Measurements from ENCODE around the gene DPYD. TPM values are rescaled to one million over a fixed set of nuclear protein-coding genes. Genes with fewer than 3 reads are reported as not detected.
A peak's percentile ranks its signal among the peaks of the same experiment; 100 is the strongest.

Gene DPYD
- total RNA-seq, 1 experiment from 2014 or later = 7.0 TPM

DNA sequence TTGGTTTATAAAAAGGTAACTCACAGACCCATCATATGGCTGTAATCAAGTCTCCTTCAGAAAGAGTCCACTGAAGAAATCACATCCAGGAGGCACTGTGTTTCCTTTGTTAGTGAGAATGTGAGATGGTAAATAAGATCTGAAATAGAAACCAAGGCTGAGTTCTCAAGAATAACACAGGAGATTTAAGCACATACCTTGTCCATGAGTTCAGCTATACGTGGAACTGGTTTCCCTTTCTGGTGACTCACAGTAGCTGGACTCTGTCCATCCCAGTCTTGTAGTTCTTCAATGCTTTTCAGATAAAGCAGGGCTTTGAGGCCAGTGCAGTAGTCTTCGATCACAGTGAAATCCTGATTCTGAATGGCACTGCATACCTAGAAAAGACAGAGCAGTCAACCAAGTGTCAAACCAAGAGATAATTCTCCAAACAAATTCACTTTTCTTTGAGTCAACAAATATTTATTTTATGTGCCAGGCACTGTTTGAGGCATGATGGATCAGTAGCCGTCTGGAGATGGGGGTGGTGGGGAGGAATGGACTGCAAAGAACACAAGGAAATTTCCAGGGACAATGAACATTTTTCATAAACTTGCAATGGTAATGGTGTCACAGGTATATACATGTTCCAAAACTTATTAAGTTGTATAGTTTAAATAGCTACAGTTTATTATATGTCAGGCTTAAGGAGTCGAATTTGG, 727.8 kb downstream of the DPYD start:
- peak overlapping the region; percentile 27 for H3K4me3 Mint-ChIP-seq (ENCODE audit: unreplicated experiment)
- no peaks in the 10 kb centered on the region for H3K27me3 Mint-ChIP-seq (ENCODE audit: insufficient read depth, unreplicated experiment)
- no peaks in the 10 kb centered on the region for H3K9me3 Mint-ChIP-seq (ENCODE audit: unreplicated experiment)
- H3K27me3 ChIP-seq (replicated peaks; ENCODE audit: control insufficient read depth, insufficient read depth, low read length) = no peaks in the 10 kb centered on the region
- H3K4me3 ChIP-seq (ENCODE audit: low read depth, low read length) = no peak overlapping the region
- BruUV-seq (replicated peaks) = no TSS peak
- no peak for TF ChIP-seq CTCF (IDR thresholded peaks at IDR 0.05; ENCODE audit: insufficient read depth in 1 of 2, low read depth in 1 of 2, low read length in 1 of 2, severe bottlenecking in 1 of 2, unreplicated experiment in 1 of 2)
- DNase-seq = peak in 1 of 2 experiments; percentile 13
- H3K4me1 ChIP-seq = peaks cover 6% of the 10 kb centered on the region; the same call in 1 of the 2 replicates
- no peaks in the 10 kb centered on the region for H3K9me3 ChIP-seq
- CTCF ChIA-PET = no interaction called here
- H3K36me3 ChIP-seq (ENCODE audit: control insufficient read depth, insufficient read depth, low read length) = no peaks in the 10 kb centered on the region
- H3K27ac Mint-ChIP-seq (ENCODE audit: unreplicated experiment) = no peak overlapping the region
- intact Hi-C loops (cut with micrococcal nuclease; ENCODE audit: unreplicated experiment) = no loop called here
- POLR2A ChIA-PET = no interaction called here
- H3K4me1 Mint-ChIP-seq (ENCODE audit: low read depth, unreplicated experiment) = no peaks in the 10 kb centered on the region
- no peaks in the 10 kb centered on the region for H3K36me3 Mint-ChIP-seq (ENCODE audit: insufficient read depth, unreplicated experiment)

- ChIA-PET CTCF (no interaction called here), POLR2A (no interaction called here)
- Mint-ChIP-seq H3K9me3 (ENCODE audit: unreplicated experiment) (no peaks in the 10 kb centered on the region), H3K27me3 (ENCODE audit: insufficient read depth, unreplicated experiment) (no peaks in the 10 kb centered on the region), H3K4me1 (ENCODE audit: low read depth, unreplicated experiment) (no peaks in the 10 kb centered on the region), H3K4me3 (ENCODE audit: unreplicated experiment) (no peak overlapping the region), H3K27ac (ENCODE audit: unreplicated experiment) (no peak overlapping the region), H3K36me3 (ENCODE audit: insufficient read depth, unreplicated experiment) (no peaks in the 10 kb centered on the region)
- intact Hi-C loops (cut with micrococcal nuclease; ENCODE audit: unreplicated experiment) = no loop called here
- no TSS peak for BruUV-seq (replicated peaks)
- Histone ChIP-seq H3K9me3 (no peaks in the 10 kb centered on the region), H3K4me1 (peaks cover 6% of the 10 kb centered on the region; the same call in 1 of the 2 replicates), H3K4me3 (ENCODE audit: low read depth, low read length) (no peak overlapping the region), H3K36me3 (ENCODE audit: control insufficient read depth, insufficient read depth, low read length) (no peaks in the 10 kb centered on the region), H3K27me3 (replicated peaks; ENCODE audit: control insufficient read depth, insufficient read depth, low read length) (no peaks in the 10 kb centered on the region)
- no peak for DNase-seq
- TF ChIP-seq CTCF (IDR thresholded peaks at IDR 0.05; ENCODE audit: insufficient read depth in 1 of 2, low read depth in 1 of 2, low read length in 1 of 2, severe bottlenecking in 1 of 2, unreplicated experiment in 1 of 2) = no peak
These were observed 730.5 kb downstream of the DPYD start for GRCh38 chr1:97190326-97190725.

- Mint-ChIP-seq H3K27me3 (ENCODE audit: insufficient read depth, unreplicated experiment) (no peaks in the 10 kb centered on the region), H3K4me3 (ENCODE audit: unreplicated experiment) (no peak overlapping the region), H3K4me1 (ENCODE audit: low read depth, unreplicated experiment) (no peaks in the 10 kb centered on the region), H3K9me3 (ENCODE audit: unreplicated experiment) (no peaks in the 10 kb centered on the region), H3K27ac (ENCODE audit: unreplicated experiment) (no peak overlapping the region), H3K36me3 (ENCODE audit: insufficient read depth, unreplicated experiment) (no peaks in the 10 kb centered on the region)
- Histone ChIP-seq H3K36me3 (ENCODE audit: control insufficient read depth, insufficient read depth, low read length) (no peaks in the 10 kb centered on the region), H3K9me3 (no peaks in the 10 kb centered on the region), H3K4me3 (ENCODE audit: low read depth, low read length) (no peak overlapping the region), H3K27me3 (replicated peaks; ENCODE audit: control insufficient read depth, insufficient read depth, low read length) (no peaks in the 10 kb centered on the region), H3K4me1 (no peaks in the 10 kb centered on the region)
- DNase-seq = peak in 1 of 2 experiments; percentile 2
- ChIA-PET CTCF (no interaction called here), POLR2A (no interaction called here)
- TF ChIP-seq CTCF (IDR thresholded peaks at IDR 0.05; ENCODE audit: insufficient read depth in 1 of 2, low read depth in 1 of 2, low read length in 1 of 2, severe bottlenecking in 1 of 2, unreplicated experiment in 1 of 2) = no peak
- intact Hi-C loops (cut with micrococcal nuclease; ENCODE audit: unreplicated experiment) = loop anchor here (2.0 kb wide), 1 partner anchor 634 kb away; no protein-coding TSS in a partner anchor
- BruUV-seq (replicated peaks) = no TSS peak
These were observed 734.5 kb downstream of the DPYD start for GRCh38 chr1:97186381-97186780.
